Colonic mucosa (tissue), 4 donors: ENCODE measurements around the gene NCAPG2. TPM values are rescaled to one million over a fixed set of nuclear protein-coding genes. Genes with fewer than 3 reads are reported as not detected.

ENCODE experiments used
- DNase-seq: peaks from one replicate; pipeline ENCODE4 v3.0.0-alpha.2; 2020
- H3K27ac ChIP-seq: fragments of 200-600 bp; one replicate; pipeline ENCODE4 v1.8.0; 2021
- H3K27me3 ChIP-seq: fragments of 200-600 bp; one replicate; pipeline ENCODE4 v1.8.0; 2021
- H3K36me3 ChIP-seq: fragments of 200-600 bp; one replicate; pipeline ENCODE4 v1.8.0; 2021
- H3K4me1 ChIP-seq: fragments of 200-600 bp; one replicate; pipeline ENCODE4 v1.8.0; 2021; ENCODE audit warnings: mild to moderate bottlenecking
- H3K4me3 ChIP-seq: fragments of 200-600 bp; one replicate; pipeline ENCODE4 v1.8.0; 2021
- H3K9ac ChIP-seq, 2 donors: one replicate each; pipeline ENCODE4 v1.7.0; 2013; ENCODE audit warnings: control low read depth in 2 of 2, low read depth in 2 of 2, low read length in 2 of 2
- H3K9me3 ChIP-seq: fragments of 200-600 bp; one replicate; pipeline ENCODE4 v1.8.0; 2021
- intact Hi-C: fragments of 100-400 bp; cut with DNase I; formaldehyde crosslinking; loops from one replicate; pipeline ENCODE4 v1.14.1; 2022
- total RNA-seq, 2 donors: library from RNA; stranded (reverse); fragmentation: NEBNext Ultra II Directional in 1 of 2; extraction: Animal tissue kit (Norgen Biotek cat#: 25700) in 1 of 2; gene quantifications; one replicate each; pipeline ENCODE4 v1.2.1, GENCODE V29; 2021
- TF ChIP-seq, protein P1 (sequence below): fragments of 200-600 bp; IDR thresholded peaks from one replicate; pipeline ENCODE4 v1.8.0; 2022; ENCODE audit warnings: antibody characterized with exemption, mild to moderate bottlenecking
- donor health status: healthy.
- donor health status: DM: no; HTN: no; CAD: no.
- donor health status: DM: no; HTN: no; CAD: no.

NCAPG2 gene
- total RNA-seq, 2 donors from 2014 or later = 15.0 to 48.4 TPM

DNA sequence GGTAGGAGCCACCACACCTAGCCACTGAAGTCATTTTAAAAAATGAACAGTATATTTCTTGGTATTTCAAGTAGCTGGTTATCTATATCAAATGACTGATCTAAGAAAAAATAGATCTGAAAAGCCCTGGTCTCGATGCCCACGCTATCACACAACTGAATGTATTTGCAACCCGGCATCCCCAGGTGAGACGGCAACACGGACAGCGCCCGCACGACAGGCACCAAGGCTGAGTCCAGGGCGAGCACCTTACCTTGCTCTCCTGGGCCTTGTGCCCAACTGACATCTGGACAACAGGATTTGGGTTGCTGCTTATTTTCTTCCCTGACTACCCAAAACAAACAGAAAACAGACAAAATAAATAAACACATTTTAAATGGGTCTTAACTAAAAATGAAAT is 44.8 kb upstream of the NCAPG2 start:
- Histone ChIP-seq H3K4me3 (no peak overlapping the region), H3K27me3 (no peaks in the 10 kb centered on the region), H3K9ac (no peak overlapping the region), H3K9me3 (no peaks in the 10 kb centered on the region), H3K27ac (no peak overlapping the region), H3K36me3 (no peaks in the 10 kb centered on the region), H3K4me1 (no peaks in the 10 kb centered on the region)
- intact Hi-C loops = no loop called here
- DNase-seq = no peak
- TF ChIP-seq, protein P1, sequence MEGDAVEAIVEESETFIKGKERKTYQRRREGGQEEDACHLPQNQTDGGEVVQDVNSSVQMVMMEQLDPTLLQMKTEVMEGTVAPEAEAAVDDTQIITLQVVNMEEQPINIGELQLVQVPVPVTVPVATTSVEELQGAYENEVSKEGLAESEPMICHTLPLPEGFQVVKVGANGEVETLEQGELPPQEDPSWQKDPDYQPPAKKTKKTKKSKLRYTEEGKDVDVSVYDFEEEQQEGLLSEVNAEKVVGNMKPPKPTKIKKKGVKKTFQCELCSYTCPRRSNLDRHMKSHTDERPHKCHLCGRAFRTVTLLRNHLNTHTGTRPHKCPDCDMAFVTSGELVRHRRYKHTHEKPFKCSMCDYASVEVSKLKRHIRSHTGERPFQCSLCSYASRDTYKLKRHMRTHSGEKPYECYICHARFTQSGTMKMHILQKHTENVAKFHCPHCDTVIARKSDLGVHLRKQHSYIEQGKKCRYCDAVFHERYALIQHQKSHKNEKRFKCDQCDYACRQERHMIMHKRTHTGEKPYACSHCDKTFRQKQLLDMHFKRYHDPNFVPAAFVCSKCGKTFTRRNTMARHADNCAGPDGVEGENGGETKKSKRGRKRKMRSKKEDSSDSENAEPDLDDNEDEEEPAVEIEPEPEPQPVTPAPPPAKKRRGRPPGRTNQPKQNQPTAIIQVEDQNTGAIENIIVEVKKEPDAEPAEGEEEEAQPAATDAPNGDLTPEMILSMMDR = no peak

DNA sequence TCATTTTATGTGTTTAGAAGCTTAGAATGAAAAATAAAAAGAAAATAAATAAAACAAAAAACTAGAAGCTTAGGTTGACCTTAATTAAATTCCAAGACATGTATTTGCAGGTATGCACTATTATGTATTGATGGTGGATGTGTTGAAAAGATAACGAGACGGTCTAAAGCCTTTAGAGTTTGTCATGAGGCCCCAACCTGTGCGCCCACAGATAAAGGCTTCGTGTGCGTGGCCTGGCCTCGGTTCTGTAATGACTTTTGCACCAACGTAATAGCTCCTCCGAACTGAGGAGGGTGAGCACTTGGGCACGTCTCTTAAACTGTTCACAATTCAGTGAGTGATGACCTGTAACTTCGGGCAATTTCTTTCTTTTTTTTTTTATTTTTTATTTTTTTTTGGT is 43.7 kb upstream of the NCAPG2 start:
- no peaks in the 10 kb centered on the region for H3K4me1 ChIP-seq
- H3K36me3 ChIP-seq = no peaks in the 10 kb centered on the region
- H3K27ac ChIP-seq = no peak overlapping the region
- H3K4me3 ChIP-seq = no peak overlapping the region
- intact Hi-C loops = no loop called here
- no peaks in the 10 kb centered on the region for H3K9me3 ChIP-seq
- no peak overlapping the region for H3K9ac ChIP-seq
- no peak for DNase-seq
- TF ChIP-seq, protein P1 = no peak
- no peaks in the 10 kb centered on the region for H3K27me3 ChIP-seq

DNA sequence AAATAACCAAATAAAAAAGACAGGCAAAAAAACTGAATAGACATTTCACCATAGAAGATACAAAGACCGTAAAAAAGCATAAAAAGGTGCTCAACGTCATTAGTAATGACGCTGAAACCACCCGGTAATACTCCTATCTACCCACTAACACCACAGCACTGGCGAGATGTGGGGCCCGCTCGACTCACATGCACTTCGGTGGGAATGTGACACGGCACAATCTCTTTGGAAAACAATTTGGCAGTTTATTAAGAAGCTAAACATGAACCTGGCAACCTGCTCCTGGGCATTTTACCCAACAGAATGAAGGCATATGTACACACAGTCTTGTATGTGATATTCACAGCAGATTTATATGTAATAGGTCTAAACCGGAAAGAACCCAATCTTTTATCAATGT is 42.8 kb upstream of the NCAPG2 start:
- H3K36me3 ChIP-seq = no peaks in the 10 kb centered on the region
- H3K4me1 ChIP-seq = no peaks in the 10 kb centered on the region
- H3K9me3 ChIP-seq = no peaks in the 10 kb centered on the region
- TF ChIP-seq, protein P1 = no peak
- DNase-seq = no peak
- H3K4me3 ChIP-seq = no peak overlapping the region
- H3K27ac ChIP-seq = no peak overlapping the region
- H3K9ac ChIP-seq = no peak overlapping the region
- no peaks in the 10 kb centered on the region for H3K27me3 ChIP-seq
- intact Hi-C loops = no loop called here

DNA sequence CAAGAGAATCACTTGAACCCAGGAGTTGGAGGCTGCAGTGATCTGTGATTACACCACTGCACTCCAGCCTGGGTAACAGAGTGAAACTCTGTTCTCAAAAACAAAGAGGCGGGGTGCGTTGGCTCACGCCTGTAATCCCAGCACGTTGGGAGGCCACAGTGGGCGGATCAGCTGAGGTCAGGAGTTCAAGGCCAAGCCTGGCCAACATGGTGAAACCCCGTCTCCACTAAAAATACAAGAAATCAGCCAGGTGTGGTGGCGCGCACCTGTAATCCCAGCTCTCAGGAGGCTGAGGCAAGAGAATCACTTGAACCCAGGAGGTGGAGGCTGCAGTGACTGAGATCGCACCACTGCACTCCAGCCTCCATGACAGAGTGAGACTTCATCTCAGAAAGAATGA is 42.4 kb upstream of the NCAPG2 start:
- no peaks in the 10 kb centered on the region for H3K4me1 ChIP-seq
- no peak overlapping the region for H3K27ac ChIP-seq
- H3K27me3 ChIP-seq = no peaks in the 10 kb centered on the region
- no peak for DNase-seq
- no peaks in the 10 kb centered on the region for H3K36me3 ChIP-seq
- H3K4me3 ChIP-seq = no peak overlapping the region
- H3K9ac ChIP-seq = no peak overlapping the region
- TF ChIP-seq, protein P1 = no peak
- H3K9me3 ChIP-seq = no peaks in the 10 kb centered on the region
- intact Hi-C loops = no loop called here

DNA sequence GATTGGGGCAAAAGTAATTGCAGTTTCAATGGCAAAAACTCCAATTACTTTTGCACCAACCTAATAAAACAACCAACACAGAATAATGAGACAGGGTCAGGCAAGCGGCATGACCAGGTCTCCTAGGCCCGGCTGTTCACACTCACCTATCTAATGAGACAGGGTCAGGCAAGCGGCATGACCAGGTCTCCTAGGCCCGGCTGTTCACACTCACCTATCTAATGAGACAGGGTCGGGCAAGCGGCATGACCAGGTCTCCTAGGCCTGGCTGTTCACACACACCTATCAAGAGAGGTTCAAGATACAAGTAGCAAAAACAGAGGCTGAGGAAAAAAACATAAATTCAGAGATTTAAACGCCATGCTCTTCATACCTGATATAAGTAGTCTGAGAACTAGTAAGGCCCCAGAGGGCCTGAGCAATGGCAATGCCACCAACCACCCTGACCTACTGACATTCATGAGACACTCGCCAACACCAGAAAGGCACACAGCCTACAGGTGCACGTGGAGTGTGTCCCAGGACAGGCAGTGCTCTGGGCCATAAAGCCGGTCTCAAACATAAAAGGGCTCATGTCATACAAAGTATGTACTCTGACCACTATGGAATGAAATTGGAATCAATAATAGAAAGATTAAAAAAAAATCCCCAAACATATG is 40.6 kb upstream of the NCAPG2 start:
- no peak for DNase-seq
- Histone ChIP-seq H3K4me3 (no peak overlapping the region), H3K27ac (no peak overlapping the region), H3K4me1 (no peaks in the 10 kb centered on the region), H3K9ac (no peak overlapping the region), H3K9me3 (no peaks in the 10 kb centered on the region), H3K27me3 (no peaks in the 10 kb centered on the region), H3K36me3 (no peaks in the 10 kb centered on the region)
- TF ChIP-seq, protein P1 = no peak
- intact Hi-C loops = no loop called here
